Spinal cord (tissue), 10 donors: ENCODE measurements around the gene APOC1. TPM values are rescaled to one million over a fixed set of nuclear protein-coding genes. Genes with fewer than 3 reads are reported as not detected.
"Not testable (repeated sequence)": the region's sequence is repeated elsewhere in the genome, so short reads cannot be mapped to it uniquely, and the experiment has no call there.

Experiments
- DNase-seq, 6 donors: peaks; one replicate each; pipeline versions ENCODE4 v3.0.0 to v3.0.0-alpha.2; 2013 to 2015; ENCODE audit warnings: low spot score in 6 of 6, low read depth in 4 of 6
- H3K27ac ChIP-seq: one replicate; pipeline ENCODE4 v1.5.1; 2013; ENCODE audit warnings: low read depth, low read length, control low read depth
- H3K27me3 ChIP-seq: one replicate; pipeline ENCODE4 v1.6.1; 2013; ENCODE audit warnings: low read length; ENCODE audit not compliant: control insufficient read depth, insufficient read depth
- H3K36me3 ChIP-seq: one replicate; pipeline ENCODE4 v1.6.1; 2013; ENCODE audit warnings: low read length; ENCODE audit not compliant: control insufficient read depth, insufficient read depth
- H3K4me1 ChIP-seq: one replicate; pipeline ENCODE4 v1.6.1; 2013; ENCODE audit warnings: low read length; ENCODE audit not compliant: control insufficient read depth, insufficient read depth
- H3K4me3 ChIP-seq: one replicate; pipeline ENCODE4 v1.5.1; 2013; ENCODE audit warnings: low read depth, low read length, control low read depth
- H3K9me3 ChIP-seq: one replicate; pipeline ENCODE4 v1.6.1; 2013; ENCODE audit warnings: low read length; ENCODE audit not compliant: control insufficient read depth, insufficient read depth
- WGBS: methylation state at CpG from one replicate; pipeline ENCODE4 v1.1.5; 2013; ENCODE audit warnings: missing lambda C conversion rate; ENCODE audit not compliant: insufficient coverage; 5-methylcytosine and 5-hydroxymethylcytosine counted together
- polyA plus RNA-seq, 2 donors: library from polyadenylated mRNA; unstranded; fragments of 120-200 nt; gene quantifications; one replicate each; pipeline ENCODE4 v1.2.1, GENCODE V29; 2013; ENCODE audit not compliant: insufficient read length in 2 of 2
- total RNA-seq, 2 donors: library from RNA; depleted of rRNA in 1 of 2; stranded (reverse); fragments of 120-200 nt in 1 of 2; fragments of >200 nt in 1 of 2; gene quantifications; one replicate each; pipeline versions ENCODE4 v1.2.3 to v1.2.4, GENCODE V29; 2013 to 2014
- donor health status: healthy.

APOC1 gene
- total and polyA plus RNA-seq, 4 donors = 28.3 to 103 (median 97.6) TPM

DNA sequence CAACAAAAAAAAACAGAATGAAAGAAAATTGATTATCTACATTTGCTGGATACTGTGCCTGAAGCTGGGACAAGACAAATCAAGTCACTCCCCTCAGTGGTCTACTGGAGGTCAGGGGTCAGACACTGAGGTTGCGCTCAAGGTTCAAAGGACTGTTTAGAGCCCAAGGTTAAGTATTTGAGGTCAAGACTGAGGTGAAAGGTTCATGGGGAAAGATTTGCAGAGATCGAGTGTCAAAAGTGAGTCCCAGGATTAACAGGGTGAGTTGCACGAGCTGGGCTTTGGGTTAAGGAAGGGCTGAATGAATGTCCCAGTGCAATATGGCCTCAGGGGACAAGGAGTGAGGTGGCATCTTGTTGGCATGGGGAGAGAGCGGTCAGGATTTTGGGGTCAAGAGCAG is 26.8 kb upstream of the APOC1 start:
- H3K9me3 ChIP-seq = no peaks in the 10 kb centered on the region
- DNase-seq = no peak
- H3K36me3 ChIP-seq = peaks cover 51% of the 10 kb centered on the region
- H3K4me1 ChIP-seq = peaks cover 19% of the 10 kb centered on the region
- no peak overlapping the region for H3K27ac ChIP-seq
- 95% methylated on average over 3 of the region's 4 CpGs for WGBS
- H3K4me3 ChIP-seq = no peak overlapping the region
- H3K27me3 ChIP-seq = no peaks in the 10 kb centered on the region

DNA sequence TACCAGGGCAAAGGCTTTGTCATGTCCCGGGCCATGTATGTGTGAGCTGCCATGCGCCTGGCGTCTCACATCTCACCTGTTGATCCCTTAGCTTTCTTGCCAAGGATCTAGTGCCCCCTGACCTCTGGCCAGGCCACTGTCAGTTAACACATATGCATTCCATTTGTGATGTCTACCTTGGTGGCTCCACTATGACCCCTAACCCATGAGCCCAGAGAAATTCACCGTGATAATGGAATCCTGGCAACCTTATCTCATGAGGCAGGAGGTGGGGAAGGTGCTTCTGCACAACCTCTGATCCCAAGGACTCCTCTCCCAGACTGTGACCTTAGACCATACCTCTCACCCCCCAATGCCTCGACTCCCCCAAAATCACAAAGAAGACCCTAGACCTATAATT is 26.1 kb upstream of the APOC1 start:
- DNase-seq, H3K9me3 ChIP-seq, H3K4me3 ChIP-seq, H3K27me3 ChIP-seq, H3K27ac ChIP-seq: not testable (repeated sequence)
- H3K36me3 ChIP-seq = peaks cover 55% of the 10 kb centered on the region
- H3K4me1 ChIP-seq = peaks cover 20% of the 10 kb centered on the region
- 100% methylated on average over 3 of the region's 5 CpGs for WGBS

DNA sequence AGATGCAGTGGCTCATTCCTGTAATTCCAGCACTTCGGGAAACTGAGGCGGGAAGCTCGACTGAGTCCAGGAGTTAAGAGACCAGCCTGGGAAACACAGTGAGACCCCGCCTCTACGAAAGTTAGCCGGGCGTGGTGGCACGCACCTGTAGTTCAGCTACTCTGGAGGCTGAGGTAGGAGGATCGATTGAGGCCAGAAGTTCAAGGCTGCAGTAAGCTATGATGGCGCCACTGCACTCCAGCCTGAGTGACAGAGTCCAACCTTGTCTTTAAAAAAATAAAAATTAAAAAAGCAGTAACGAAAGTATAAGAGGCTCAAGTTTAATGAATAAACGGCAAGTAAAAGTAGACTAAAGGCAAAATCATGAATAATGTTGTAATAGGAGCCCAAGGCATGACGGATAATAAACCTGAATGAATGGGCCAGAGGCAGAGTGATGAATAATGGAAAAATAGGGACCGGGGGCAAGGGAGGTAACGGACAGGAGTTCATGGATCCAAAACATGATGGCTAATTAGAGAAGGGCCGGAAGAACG is 24.5 kb upstream of the APOC1 start:
- no peaks in the 10 kb centered on the region for H3K9me3 ChIP-seq
- DNase-seq = no peak
- H3K27ac ChIP-seq = peak overlapping the region; percentile 99
- peak overlapping the region; percentile 74 for H3K4me3 ChIP-seq
- H3K27me3 ChIP-seq = no peaks in the 10 kb centered on the region
- H3K4me1 ChIP-seq = peaks cover 20% of the 10 kb centered on the region
- 60% methylated on average over 16 of the region's 17 CpGs for WGBS
- peaks cover 61% of the 10 kb centered on the region for H3K36me3 ChIP-seq

DNA sequence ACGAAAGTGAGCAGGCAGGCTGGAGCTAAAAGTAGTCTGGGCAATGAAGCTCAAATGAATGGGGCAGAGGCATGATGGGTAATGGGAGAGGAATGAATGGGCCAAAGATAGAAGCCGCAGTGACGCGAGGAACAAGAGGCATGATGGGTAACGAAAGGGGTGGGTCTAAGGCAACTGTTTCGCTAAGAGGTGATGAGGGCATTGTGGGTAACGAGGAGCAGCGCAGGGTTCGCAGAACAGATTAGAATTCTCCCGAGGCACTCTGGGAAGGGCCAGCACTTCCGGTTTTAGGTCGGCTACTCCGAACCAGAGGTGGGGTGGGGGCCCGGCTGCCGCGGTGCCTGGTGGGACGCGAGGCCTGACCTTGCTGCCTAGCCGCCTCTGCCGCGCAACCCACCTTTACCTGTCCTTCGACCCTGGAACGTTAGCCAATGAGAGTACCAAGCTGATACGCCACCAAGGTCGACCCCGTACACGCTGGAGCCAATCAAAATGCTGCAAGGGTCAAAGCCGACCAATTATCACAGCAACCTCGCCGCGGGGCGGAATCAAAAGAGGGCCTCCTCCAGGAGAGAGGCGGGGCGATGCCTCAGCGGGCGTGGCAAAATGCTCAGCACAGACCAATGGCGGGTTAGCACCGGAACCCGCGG is 23.9 kb upstream of the APOC1 start:
- Histone ChIP-seq H3K9me3 (no peaks in the 10 kb centered on the region), H3K27ac (peak overlapping the region; percentile 99), H3K36me3 (peaks cover 65% of the 10 kb centered on the region), H3K4me3 (peak overlapping the region; percentile 74), H3K4me1 (peaks cover 20% of the 10 kb centered on the region), H3K27me3 (no peaks in the 10 kb centered on the region)
- WGBS = under 1% methylated on average over 40 of the region's 40 CpGs
- DNase-seq = peak; percentile 98 to 100 (median 99)

DNA sequence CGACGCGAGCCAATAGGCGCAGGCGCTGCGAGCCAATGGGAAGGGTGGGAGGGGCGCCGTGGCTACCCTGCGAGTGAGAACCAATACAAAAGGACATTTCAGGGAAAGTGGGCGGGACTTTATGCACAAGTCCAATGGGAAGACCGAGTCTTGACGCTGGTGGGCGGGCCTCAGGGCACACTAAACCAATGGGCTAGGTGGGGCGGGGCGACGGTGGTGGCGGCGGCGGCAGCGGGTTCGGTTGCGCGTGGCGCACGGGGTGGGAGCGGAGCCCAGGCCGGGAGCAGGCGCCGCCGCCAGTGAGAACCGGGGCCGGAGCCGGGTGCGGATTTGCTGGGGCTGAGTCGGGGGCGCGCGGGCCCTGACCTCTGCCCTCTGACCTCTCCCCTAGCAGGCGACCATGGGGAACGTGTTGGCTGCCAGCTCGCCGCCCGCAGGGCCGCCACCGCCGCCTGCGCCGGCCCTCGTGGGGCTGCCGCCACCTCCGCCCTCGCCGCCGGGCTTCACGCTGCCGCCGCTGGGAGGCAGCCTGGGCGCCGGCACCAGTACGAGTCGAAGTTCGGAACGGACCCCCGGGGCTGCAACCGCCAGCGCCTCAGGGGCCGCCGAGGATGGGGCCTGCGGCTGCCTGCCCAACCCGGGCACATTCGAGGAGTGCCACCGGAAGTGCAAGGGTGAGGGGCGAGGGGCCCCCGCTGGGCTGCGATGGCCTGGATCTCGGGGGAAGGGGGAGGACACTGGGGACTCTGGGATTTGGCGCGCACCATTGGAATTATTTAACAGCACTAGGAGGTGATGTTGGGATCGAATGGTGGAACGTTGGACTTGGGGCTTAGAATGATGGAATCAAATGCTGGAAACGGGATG is 23.2 kb upstream of the APOC1 start, which contains the start of gene TOMM40:
Gene TOMM40, plus strand, starts transcription at position 239 of the 867 bp plus-strand sequence. Its CDS starts 162 bp downstream, at position 401.
- no peaks in the 10 kb centered on the region for H3K9me3 ChIP-seq
- H3K27ac ChIP-seq = peak within 1 kb of the TSS; percentile 99
- no peaks in the 10 kb centered on the region for H3K27me3 ChIP-seq
- 0% methylated on average over 80 of the region's 81 CpGs for WGBS
- peaks cover 65% of the 10 kb centered on the region for H3K36me3 ChIP-seq
- H3K4me1 ChIP-seq = peaks cover 20% of the 10 kb centered on the region
- peak within 1 kb of the TSS; percentile 74 for H3K4me3 ChIP-seq
- peak in 3 of 6 donors; percentile 100 for DNase-seq

DNA sequence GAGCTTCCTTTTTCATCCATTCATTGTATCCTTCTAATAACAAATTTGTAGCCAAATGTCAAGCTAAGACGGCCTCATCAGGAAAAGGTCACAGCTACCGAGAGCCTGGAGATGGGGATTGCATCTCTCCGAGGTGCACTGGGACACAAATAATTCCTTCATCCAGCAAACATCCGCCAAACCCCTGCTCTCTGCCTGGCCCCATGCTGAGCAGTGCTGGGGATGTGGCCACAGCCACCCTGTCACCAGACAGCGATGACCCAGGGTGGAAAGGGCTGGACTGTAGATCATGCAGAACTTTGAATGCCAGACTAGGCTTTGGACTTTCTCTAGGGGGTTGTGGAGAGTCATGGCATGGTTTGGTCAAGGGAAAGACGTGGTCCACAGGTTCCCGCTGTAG is 21.5 kb upstream of the APOC1 start:
- H3K36me3 ChIP-seq = peaks cover 65% of the 10 kb centered on the region
- no peaks in the 10 kb centered on the region for H3K27me3 ChIP-seq
- no peak for DNase-seq
- no peak overlapping the region for H3K27ac ChIP-seq
- H3K9me3 ChIP-seq = no peaks in the 10 kb centered on the region
- H3K4me1 ChIP-seq = peaks cover 20% of the 10 kb centered on the region
- H3K4me3 ChIP-seq = no peak overlapping the region
- 90% methylated on average over 7 of the region's 7 CpGs for WGBS

DNA sequence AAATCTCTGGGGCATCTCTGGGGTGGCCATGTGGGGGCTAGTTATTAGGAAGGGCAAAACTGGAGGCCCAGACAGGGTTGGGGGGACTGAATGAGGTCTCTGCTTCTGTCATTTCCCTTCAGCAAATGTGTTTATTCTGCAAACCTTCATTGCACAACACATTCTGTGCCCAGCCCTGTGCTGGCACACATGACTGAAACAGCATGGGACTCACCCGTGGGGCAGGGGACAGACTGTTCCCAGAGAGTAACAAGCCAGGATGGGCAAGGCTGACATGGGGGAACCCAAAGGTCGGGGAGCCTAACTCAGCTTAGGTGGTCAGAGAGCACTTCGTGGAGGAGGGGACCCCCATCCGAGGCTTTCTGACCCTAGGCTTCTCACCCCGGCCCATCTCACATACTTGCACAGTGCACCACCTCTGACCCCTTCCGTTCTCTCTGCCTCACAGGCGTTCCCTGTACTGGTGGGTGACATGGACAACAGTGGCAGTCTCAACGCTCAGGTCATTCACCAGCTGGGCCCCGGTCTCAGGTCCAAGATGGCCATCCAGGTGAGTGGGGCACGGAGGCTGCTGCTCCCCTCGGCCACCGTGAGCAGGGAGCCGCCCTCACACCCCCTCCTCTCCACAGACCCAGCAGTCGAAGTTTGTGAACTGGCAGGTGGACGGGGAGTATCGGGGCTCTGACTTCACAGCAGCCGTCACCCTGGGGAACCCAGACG is 20.9 kb upstream of the APOC1 start:
- no peak overlapping the region for H3K4me3 ChIP-seq

DNA sequence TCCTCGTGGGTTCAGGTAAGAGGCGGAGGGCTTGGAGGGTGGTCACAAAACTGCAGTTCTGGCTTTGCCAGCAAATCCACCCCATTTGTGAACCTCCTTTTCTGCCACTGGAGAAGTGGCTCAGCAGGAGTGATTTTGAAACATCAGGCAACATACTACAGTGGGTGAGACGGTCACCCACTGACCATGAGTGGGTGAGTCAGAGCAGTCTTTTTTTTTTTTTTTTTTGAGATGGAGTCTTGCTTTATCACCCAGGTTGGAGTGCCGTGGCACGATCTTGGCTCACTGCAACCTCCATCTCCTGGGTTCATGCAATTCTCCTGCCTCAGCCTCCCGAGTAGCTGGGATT is 20.4 kb upstream of the APOC1 start:
- H3K36me3 ChIP-seq = peaks cover 63% of the 10 kb centered on the region
- no peak overlapping the region for H3K27ac ChIP-seq
- WGBS = 90% methylated on average over 2 of the region's 6 CpGs
- H3K27me3 ChIP-seq = no peaks in the 10 kb centered on the region
- no peak for DNase-seq
- no peak overlapping the region for H3K4me3 ChIP-seq
- H3K9me3 ChIP-seq = no peaks in the 10 kb centered on the region
- H3K4me1 ChIP-seq = peaks cover 20% of the 10 kb centered on the region

More for the DNA sequence above, 20.9 kb upstream of the APOC1 start:
- 94% methylated on average over 12 of the region's 18 CpGs for WGBS
- Histone ChIP-seq H3K4me1 (peaks cover 20% of the 10 kb centered on the region), H3K27me3 (no peaks in the 10 kb centered on the region), H3K36me3 (peaks cover 65% of the 10 kb centered on the region), H3K9me3 (no peaks in the 10 kb centered on the region), H3K27ac (no peak overlapping the region)
- DNase-seq = no peak

DNA sequence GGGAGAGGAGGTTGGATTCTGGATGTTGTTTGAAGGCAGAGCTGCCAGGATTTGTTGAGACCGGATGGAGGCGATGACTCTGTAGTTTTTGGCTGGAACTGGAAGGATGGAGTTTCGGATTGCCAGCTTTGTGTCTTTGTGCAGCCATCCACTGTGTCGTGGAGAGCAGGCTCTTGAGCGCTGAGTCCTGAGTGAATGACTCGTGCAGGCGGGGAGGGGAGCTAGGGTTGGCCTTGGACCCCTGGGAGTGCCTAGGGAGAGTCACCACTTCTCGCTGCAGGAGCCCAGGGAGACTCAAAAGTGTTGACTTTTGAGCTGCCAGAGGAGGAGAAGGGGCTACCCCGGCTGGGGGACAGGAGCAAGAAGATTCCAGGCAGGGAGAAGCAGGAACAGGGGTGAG is 19.5 kb upstream of the APOC1 start:
- peaks cover 70% of the 10 kb centered on the region for H3K36me3 ChIP-seq
- peaks cover 16% of the 10 kb centered on the region for H3K4me1 ChIP-seq
- no peak overlapping the region for H3K27ac ChIP-seq
- no peak for DNase-seq
- H3K27me3 ChIP-seq = no peaks in the 10 kb centered on the region
- no peak overlapping the region for H3K4me3 ChIP-seq
- 91% methylated on average over 9 of the region's 9 CpGs for WGBS
- H3K9me3 ChIP-seq = no peaks in the 10 kb centered on the region
